ENCODE results near the gene CNOT4.

CNOT4 gene

DNA sequence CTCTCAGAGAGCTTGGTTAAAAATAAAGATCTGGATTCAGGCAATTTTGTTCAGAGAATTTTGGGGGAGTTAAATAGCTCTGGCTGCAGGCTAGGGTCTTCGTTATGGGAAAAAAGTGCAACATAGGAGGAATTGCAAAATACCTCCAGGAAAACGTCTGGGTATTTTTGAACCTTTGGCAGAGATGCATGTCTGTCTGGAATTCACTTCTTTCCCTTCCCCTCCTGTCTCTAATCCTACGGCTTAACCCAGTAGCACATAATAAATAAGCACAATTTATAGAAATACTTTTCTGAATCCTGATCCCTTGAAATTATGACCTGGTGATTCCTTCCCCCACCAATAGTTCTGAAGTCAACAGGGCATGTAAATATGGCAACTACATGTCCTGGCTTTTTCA is 28.5 kb upstream of the CNOT4 start:
- TF ChIP-seq ESRRG (CRISPR knock-in tag; IDR thresholded peaks at IDR 0.05) (no peak), RARB (CRISPR knock-in tag; IDR thresholded peaks at IDR 0.05) (no peak), ISL1 (CRISPR knock-in tag; IDR thresholded peaks at IDR 0.05) (no peak), ZFP30 (CRISPR knock-in tag; IDR thresholded peaks at IDR 0.05) (no peak), ZC3H10 (CRISPR knock-in tag; IDR thresholded peaks at IDR 0.05) (no peak), ZNF70 (CRISPR knock-in tag; IDR thresholded peaks at IDR 0.05) (no peak), OSR1 (CRISPR knock-in tag; IDR thresholded peaks at IDR 0.05) (no peak), PPARA (CRISPR knock-in tag; IDR thresholded peaks at IDR 0.05; ENCODE audit: borderline replicate concordance) (no peak), ZFP3 (CRISPR knock-in tag; IDR thresholded peaks at IDR 0.05) (no peak), BACH2 (CRISPR knock-in tag; IDR thresholded peaks at IDR 0.05; ENCODE audit: borderline replicate concordance) (no peak), ZNF565 (CRISPR knock-in tag; conservative IDR thresholded peaks at IDR 0.05; ENCODE audit: low read depth) (no peak), TCF4 (CRISPR knock-in tag; IDR thresholded peaks at IDR 0.05; ENCODE audit: borderline replicate concordance) (no peak)
- TF ChIP-seq, protein P1, sequence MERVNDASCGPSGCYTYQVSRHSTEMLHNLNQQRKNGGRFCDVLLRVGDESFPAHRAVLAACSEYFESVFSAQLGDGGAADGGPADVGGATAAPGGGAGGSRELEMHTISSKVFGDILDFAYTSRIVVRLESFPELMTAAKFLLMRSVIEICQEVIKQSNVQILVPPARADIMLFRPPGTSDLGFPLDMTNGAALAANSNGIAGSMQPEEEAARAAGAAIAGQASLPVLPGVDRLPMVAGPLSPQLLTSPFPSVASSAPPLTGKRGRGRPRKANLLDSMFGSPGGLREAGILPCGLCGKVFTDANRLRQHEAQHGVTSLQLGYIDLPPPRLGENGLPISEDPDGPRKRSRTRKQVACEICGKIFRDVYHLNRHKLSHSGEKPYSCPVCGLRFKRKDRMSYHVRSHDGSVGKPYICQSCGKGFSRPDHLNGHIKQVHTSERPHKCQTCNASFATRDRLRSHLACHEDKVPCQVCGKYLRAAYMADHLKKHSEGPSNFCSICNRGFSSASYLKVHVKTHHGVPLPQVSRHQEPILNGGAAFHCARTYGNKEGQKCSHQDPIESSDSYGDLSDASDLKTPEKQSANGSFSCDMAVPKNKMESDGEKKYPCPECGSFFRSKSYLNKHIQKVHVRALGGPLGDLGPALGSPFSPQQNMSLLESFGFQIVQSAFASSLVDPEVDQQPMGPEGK (CRISPR knock-in tag; IDR thresholded peaks at IDR 0.05; ENCODE audit: borderline replicate concordance): no peak
- TF ChIP-seq, protein P2, sequence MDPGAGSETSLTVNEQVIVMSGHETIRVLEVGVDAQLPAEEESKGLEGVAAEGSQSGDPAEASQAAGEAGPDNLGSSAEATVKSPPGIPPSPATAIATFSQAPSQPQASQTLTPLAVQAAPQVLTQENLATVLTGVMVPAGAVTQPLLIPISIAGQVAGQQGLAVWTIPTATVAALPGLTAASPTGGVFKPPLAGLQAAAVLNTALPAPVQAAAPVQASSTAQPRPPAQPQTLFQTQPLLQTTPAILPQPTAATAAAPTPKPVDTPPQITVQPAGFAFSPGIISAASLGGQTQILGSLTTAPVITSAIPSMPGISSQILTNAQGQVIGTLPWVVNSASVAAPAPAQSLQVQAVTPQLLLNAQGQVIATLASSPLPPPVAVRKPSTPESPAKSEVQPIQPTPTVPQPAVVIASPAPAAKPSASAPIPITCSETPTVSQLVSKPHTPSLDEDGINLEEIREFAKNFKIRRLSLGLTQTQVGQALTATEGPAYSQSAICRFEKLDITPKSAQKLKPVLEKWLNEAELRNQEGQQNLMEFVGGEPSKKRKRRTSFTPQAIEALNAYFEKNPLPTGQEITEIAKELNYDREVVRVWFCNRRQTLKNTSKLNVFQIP (CRISPR knock-in tag; IDR thresholded peaks at IDR 0.05; ENCODE audit: borderline replicate concordance, low read depth): no peak
- TF ChIP-seq, protein P3, sequence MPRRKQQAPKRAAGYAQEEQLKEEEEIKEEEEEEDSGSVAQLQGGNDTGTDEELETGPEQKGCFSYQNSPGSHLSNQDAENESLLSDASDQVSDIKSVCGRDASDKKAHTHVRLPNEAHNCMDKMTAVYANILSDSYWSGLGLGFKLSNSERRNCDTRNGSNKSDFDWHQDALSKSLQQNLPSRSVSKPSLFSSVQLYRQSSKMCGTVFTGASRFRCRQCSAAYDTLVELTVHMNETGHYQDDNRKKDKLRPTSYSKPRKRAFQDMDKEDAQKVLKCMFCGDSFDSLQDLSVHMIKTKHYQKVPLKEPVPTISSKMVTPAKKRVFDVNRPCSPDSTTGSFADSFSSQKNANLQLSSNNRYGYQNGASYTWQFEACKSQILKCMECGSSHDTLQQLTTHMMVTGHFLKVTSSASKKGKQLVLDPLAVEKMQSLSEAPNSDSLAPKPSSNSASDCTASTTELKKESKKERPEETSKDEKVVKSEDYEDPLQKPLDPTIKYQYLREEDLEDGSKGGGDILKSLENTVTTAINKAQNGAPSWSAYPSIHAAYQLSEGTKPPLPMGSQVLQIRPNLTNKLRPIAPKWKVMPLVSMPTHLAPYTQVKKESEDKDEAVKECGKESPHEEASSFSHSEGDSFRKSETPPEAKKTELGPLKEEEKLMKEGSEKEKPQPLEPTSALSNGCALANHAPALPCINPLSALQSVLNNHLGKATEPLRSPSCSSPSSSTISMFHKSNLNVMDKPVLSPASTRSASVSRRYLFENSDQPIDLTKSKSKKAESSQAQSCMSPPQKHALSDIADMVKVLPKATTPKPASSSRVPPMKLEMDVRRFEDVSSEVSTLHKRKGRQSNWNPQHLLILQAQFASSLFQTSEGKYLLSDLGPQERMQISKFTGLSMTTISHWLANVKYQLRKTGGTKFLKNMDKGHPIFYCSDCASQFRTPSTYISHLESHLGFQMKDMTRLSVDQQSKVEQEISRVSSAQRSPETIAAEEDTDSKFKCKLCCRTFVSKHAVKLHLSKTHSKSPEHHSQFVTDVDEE (CRISPR knock-in tag; IDR thresholded peaks at IDR 0.05): no peak

DNA sequence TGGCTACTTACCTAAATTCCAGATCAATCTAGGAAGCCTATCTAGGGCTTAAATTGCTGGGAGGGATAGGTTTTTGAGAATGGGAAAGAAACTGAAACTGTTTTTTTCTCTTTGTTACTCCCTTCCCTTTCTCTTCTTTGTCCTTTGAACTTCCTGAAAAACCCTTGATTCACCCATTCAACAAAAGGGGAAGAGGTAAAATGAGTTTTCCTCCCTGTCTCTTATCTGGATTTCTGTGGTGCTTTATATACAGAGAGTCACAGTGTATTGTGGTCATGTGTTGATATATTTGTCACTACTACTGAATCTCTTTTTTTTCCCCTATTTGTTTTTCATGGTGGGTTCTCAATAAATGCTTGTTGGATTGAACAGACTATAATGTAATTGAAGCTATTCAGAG is 28.0 kb upstream of the CNOT4 start:
- TF ChIP-seq ZC3H10 (CRISPR knock-in tag; IDR thresholded peaks at IDR 0.05): no peak
- TF ChIP-seq GLIS3 (CRISPR knock-in tag; IDR thresholded peaks at IDR 0.05): no peak
- TF ChIP-seq CSDC2 (CRISPR knock-in tag; IDR thresholded peaks at IDR 0.05): no peak
- TF ChIP-seq, protein P1 (CRISPR knock-in tag; IDR thresholded peaks at IDR 0.05; ENCODE audit: borderline replicate concordance): no peak
- no peak for TF ChIP-seq ZNF8 (CRISPR knock-in tag; IDR thresholded peaks at IDR 0.05)
- no peak for TF ChIP-seq TOX (CRISPR knock-in tag; IDR thresholded peaks at IDR 0.05; ENCODE audit: borderline replicate concordance)
- TF ChIP-seq OSR1 (CRISPR knock-in tag; IDR thresholded peaks at IDR 0.05): no peak
- TF ChIP-seq BACH2 (CRISPR knock-in tag; IDR thresholded peaks at IDR 0.05; ENCODE audit: borderline replicate concordance): no peak
- TF ChIP-seq PPARA (CRISPR knock-in tag; IDR thresholded peaks at IDR 0.05; ENCODE audit: borderline replicate concordance): no peak
- no peak for TF ChIP-seq ZNF70 (CRISPR knock-in tag; IDR thresholded peaks at IDR 0.05)
- no peak for TF ChIP-seq TCF4 (CRISPR knock-in tag; IDR thresholded peaks at IDR 0.05; ENCODE audit: borderline replicate concordance)
- TF ChIP-seq ZFP30 (CRISPR knock-in tag; IDR thresholded peaks at IDR 0.05): no peak
- no peak for TF ChIP-seq SNAI2 (CRISPR knock-in tag; IDR thresholded peaks at IDR 0.05)
- TF ChIP-seq RARB (CRISPR knock-in tag; IDR thresholded peaks at IDR 0.05): no peak
- TF ChIP-seq ESRRG (CRISPR knock-in tag; IDR thresholded peaks at IDR 0.05): no peak
- TF ChIP-seq, protein P4, sequence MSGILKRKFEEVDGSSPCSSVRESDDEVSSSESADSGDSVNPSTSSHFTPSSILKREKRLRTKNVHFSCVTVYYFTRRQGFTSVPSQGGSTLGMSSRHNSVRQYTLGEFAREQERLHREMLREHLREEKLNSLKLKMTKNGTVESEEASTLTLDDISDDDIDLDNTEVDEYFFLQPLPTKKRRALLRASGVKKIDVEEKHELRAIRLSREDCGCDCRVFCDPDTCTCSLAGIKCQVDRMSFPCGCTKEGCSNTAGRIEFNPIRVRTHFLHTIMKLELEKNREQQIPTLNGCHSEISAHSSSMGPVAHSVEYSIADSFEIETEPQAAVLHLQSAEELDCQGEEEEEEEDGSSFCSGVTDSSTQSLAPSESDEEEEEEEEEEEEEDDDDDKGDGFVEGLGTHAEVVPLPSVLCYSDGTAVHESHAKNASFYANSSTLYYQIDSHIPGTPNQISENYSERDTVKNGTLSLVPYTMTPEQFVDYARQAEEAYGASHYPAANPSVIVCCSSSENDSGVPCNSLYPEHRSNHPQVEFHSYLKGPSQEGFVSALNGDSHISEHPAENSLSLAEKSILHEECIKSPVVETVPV (CRISPR knock-in tag; IDR thresholded peaks at IDR 0.05): no peak
- ATAC-seq: no peak

More for the DNA sequence above, 28.5 kb upstream of the CNOT4 start:
- ATAC-seq: no peak
